Lower leg skin (tissue), 3 donors: ENCODE results near the gene ULK3.

Experiments
- POLR2A ChIP-seq, 2 donors: fragments of 450-650 bp; IDR thresholded peaks; one replicate each; pipeline ENCODE4 v1.6.1; 2016 to 2017; ENCODE audit warnings: antibody characterized with exemption in 2 of 2, mild to moderate bottlenecking in 1 of 2, moderate library complexity in 1 of 2
- TF ChIP-seq, protein P1 (sequence below), 3 donors: fragments of 450-650 bp; IDR thresholded peaks; one replicate each; pipeline ENCODE4 v1.5.1; 2016; ENCODE audit warnings: antibody characterized with exemption in 3 of 3, mild to moderate bottlenecking in 3 of 3, moderate library complexity in 2 of 3

GRCh38 chr15:74795966-74796625, 46.9 kb downstream of the ULK3 start:
- TF ChIP-seq POLR2A (IDR thresholded peaks at IDR 0.05), result no peak
- TF ChIP-seq, protein P1, sequence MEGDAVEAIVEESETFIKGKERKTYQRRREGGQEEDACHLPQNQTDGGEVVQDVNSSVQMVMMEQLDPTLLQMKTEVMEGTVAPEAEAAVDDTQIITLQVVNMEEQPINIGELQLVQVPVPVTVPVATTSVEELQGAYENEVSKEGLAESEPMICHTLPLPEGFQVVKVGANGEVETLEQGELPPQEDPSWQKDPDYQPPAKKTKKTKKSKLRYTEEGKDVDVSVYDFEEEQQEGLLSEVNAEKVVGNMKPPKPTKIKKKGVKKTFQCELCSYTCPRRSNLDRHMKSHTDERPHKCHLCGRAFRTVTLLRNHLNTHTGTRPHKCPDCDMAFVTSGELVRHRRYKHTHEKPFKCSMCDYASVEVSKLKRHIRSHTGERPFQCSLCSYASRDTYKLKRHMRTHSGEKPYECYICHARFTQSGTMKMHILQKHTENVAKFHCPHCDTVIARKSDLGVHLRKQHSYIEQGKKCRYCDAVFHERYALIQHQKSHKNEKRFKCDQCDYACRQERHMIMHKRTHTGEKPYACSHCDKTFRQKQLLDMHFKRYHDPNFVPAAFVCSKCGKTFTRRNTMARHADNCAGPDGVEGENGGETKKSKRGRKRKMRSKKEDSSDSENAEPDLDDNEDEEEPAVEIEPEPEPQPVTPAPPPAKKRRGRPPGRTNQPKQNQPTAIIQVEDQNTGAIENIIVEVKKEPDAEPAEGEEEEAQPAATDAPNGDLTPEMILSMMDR (IDR thresholded peaks at IDR 0.05), result no peak
